IPS DF 4.7 (cell line): Measurements from ENCODE around the gene SEC14L6.
A peak's percentile ranks its signal among the peaks of the same experiment; 100 is the strongest.

Source experiments
- DNase-seq: peaks from one replicate; pipeline ENCODE4 v3.0.0-alpha.2; 2013; ENCODE audit warnings: low spot score; ENCODE audit errors: extremely low read depth

Gene SEC14L6

GRCh38 chr22:30497466-30498150 is 48.9 kb downstream of the SEC14L6 start:
- no peak for DNase-seq

DNA sequence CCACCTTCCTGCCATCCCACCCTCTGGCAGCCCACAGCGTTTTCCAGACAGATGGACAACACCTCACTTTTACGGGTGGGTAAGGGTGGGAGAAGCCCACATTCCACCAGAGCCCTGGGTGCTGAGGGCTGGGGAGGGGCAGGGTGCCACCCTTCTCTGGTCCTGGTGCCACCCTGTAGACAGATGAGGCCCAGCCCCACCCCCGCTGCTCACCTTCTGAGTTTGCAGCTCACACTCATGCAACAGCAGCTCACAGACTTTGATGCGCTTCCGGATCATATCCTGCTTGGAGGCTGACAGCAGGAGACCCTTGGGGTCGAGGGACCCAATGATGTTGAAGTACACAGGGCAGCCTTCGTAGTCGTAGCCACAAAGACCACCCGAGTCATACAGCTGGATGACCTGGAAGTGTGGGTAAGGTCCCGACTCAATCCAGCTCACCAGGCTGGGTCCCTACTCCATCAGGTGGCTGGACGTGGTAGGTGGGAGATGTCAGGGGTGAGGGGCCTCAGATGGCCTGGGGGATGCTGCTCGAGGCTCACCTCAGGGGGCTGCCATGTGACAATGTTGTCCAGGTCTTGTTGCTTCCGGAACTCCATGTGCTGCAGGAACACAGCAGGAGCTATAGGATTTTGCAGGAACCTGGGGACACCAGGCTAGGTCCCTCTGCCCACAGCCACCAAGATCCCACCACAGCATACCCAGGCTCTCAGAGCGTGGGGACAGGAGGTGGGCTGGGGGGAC is 51.3 kb downstream of the SEC14L6 start:
- DNase-seq = no peak

DNA sequence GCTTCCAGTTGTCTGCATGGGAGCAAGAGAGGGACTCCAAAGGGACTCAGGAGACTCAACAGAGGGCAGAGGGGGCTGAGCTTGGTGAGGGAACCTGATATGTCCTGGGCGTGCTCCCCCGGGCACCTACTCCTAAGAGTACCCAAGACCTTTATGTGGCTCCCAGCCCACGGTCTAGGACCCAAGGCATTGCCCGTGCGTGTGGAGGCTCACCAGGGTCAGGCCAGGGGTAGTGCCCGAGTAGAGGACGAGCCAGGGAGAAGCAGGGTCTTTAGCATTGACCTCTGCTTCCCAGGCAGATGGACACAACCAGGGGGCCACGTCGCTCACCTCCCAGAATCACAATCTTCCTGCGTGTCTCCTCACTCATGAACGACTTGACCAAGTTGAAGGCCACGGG is 54.4 kb downstream of the SEC14L6 start:
- no peak for DNase-seq

DNA sequence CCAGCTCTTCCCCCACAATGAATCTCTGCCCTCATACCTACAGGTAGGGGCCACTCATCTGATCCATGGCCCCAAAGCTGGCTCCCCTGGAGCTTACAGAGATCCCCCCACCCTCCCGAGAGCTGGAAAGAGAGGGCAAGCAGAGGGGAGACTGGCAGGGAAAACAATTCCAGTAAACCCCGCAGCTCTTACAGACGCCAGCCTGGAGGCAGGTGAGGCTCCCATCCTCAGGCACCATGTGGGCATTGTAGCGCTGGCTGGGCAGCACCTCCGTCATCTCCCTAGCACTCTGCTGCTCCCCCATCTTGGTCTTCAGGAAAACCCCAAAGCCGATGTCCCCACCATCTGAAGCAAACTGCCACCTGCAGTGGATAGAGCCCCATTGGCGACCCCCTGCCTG is 55.2 kb downstream of the SEC14L6 start:
- DNase-seq = no peak

GRCh38 chr22:30490399-30490798 is 56.1 kb downstream of the SEC14L6 start:
- no peak for DNase-seq

DNA sequence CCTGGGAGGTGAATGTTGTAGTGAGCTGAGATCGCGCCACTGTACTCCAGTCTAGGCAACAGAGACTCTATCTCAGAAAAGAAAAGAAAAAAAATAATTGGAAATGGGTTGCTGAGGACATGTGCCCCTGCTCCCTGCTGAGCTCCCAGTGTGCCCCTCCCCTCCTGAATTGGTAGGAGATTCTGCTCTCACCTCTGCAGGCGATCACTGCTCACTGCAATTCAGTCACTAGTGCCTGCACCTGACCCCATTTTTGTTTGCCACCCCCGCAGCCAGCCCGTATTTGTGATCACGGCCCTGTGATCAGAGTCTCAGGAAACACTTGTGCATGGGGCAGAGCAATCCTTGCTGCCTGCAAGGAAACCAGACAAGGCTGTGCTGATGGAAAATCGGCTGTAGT is 58.4 kb downstream of the SEC14L6 start:
- DNase-seq = no peak

DNA sequence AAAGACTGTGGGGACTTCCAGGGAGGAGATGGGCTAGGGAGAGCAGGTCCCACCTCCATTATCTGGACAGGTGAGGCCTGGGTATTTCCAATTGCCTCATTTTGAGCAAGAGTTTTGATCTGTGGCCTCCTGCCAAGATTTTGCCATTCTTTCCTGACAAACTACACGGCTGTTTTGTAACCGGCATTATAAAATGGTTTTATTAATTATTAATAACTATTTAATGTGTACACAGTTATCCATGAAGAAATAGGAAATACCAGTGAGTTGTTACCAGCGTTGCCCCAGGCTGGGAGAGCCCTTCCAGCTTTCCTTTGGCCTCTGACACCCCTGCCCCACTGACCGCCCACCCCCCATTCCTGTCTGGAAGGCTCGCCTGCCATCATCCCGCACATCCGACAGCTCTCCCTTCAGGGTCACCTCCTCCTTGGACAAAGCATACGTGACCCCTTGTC is 59.9 kb downstream of the SEC14L6 start:
- no peak for DNase-seq

DNA sequence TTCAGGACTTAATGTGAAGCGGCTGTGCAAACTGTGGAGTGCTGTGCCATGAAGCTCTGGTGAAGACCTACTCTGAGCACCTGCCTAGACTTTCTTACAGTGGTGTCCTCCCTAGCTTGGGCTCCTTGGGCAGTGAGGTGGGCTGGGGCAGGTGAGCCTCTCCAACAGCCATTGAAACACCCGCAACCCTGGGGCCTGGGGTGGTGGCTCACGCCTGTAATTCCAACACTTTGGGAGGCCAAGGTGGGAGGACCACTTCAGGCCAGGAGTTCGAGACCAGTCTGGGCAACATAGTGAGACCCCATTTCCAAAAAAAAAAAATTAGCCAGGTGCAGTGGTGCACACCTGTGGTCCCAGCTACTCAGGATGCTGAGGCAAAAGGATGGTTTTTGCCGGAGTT is 60.4 kb downstream of the SEC14L6 start:
- DNase-seq = no peak

DNA sequence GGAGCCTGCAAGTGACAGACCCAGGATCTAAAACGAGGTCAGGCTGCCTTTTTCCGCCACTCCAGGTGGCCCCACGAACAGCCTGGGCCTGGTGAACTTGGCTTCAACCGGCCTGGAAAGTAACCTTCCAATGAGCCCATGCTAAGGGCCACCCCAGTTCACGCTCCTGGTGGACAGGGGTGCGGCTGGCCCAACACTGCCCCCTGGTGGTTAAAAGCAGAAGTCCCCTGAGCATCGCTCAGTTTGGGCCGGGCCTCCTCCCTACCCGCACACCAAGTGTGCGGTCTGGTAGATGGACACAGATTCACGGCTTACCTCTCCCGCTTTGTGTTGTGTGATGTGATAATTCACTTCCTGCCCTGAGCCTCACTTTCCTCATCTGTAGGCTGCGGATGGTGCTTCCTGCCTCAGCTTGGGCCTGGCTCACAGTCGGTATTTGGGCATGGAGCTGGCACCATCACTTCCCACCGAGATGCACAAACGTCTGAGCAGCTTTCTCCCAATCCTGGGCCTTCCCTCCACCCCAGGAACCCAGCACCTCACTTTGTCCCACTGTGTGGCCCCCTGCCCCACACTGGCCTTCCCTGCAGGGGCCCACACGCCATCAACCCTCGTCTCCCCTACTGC is 61.1 kb downstream of the SEC14L6 start:
- DNase-seq = peak; percentile 25

DNA sequence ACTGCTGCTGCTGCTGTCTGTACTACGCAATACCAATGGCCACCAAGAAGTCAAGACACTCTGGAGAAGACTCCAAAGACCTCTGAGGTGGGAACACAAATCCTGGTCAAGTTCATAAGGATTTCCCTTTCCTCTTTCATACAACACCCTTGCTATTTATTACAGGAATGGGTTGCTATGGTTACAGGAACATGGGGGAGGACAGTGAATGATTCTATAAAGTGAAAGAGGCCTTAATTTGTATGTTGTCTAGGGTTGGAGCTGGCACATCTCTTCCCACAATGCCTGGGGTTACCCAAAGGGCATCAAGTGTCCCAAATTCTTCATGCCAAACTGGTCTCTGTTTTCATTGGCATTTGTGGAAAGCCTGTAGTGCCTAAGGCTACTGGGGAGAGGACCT is 63.4 kb downstream of the SEC14L6 start:
- DNase-seq = no peak

GRCh38 chr22:30481711-30482110 is 64.8 kb downstream of the SEC14L6 start:
- no peak for DNase-seq

DNA sequence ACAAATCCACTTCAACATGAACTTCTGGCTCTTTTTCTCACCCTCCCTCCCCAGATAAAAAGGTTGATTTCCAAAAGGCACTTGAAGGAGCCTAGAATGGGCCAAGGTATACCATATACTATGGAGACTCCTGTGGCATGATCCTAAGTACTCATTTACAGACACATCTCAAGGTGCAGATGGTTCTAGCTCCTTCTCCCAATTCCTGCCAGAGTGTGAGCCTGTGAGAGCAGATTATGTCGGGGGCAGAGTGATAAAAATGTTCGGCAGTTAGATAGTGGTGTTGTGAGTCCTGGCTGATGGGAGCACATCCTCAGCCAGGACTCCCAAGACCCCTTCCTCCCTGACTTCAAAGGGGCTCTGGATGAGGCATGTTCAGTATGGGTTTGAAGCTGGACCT is 66.6 kb downstream of the SEC14L6 start:
- DNase-seq = no peak

- DNase-seq = no peak
Observed at GRCh38 chr22:30474683-30475424, 71.7 kb downstream of the SEC14L6 start.

DNA sequence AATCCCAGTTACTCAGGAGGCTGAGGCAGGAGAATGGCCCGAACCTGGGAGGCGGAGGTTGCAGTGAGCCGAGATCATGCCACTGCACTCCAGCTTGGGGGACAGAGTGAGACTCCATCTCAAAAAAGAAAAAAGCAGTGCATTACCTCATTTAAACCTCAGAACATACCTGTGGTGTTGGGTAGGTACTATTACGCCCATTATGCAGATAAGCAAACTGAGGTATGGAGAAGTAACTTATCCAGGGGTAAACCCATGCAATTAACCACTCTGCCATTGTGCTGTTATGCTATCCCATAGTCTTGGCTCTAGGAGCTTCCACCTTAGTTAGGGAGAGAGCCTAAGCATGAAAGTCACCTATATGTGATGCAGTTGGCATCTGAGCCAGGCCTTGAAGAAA is 72.4 kb downstream of the SEC14L6 start:
- DNase-seq = no peak

GRCh38 chr22:30472994-30473720 is 73.4 kb downstream of the SEC14L6 start:
- no peak for DNase-seq
